Kidney (tissue), 14 donors: Measurements from ENCODE around the gene OTULIN. TPM values are rescaled to one million over a fixed set of nuclear protein-coding genes. Genes with fewer than 3 reads are reported as not detected.

Experiments used
- DNase-seq, 5 donors: peaks; one replicate each; pipeline ENCODE4 v3.0.0-alpha.2; 2013 to 2020
- FAIRE-seq: peaks from 2 replicates; lab custom pipeline; 2012; peaks lifted over from hg19 to GRCh38; lab: Jason Lieb, UNC
- H3K27ac ChIP-seq, 2 donors: one replicate each; pipeline ENCODE4 v1.7.0; 2013; ENCODE audit warnings: low read depth in 2 of 2, low read length in 2 of 2, inconsistent platforms in 1 of 2
- H3K27me3 ChIP-seq: one replicate; pipeline ENCODE4 v1.7.1; 2013; ENCODE audit warnings: low read length, inconsistent platforms; ENCODE audit not compliant: control insufficient read depth, insufficient read depth
- H3K36me3 ChIP-seq, 3 donors: one replicate each; pipeline versions ENCODE4 v1.7.0 to v1.7.1; 2013; ENCODE audit warnings: low read length in 3 of 3, control low read depth in 1 of 3, inconsistent platforms in 1 of 3; ENCODE audit not compliant: insufficient read depth in 3 of 3, control insufficient read depth in 2 of 3
- H3K4me1 ChIP-seq, 3 donors: one replicate each; pipeline versions ENCODE4 v1.7.0 to v1.7.1; 2013; ENCODE audit warnings: low read length in 3 of 3, inconsistent platforms in 1 of 3, low read depth in 1 of 3; ENCODE audit not compliant: control insufficient read depth in 2 of 3, insufficient read depth in 2 of 3
- H3K4me3 ChIP-seq, 3 donors: one replicate each; pipeline versions ENCODE4 v1.7.0 to v1.8.1; 2013; ENCODE audit warnings: low read length in 3 of 3, control low read depth in 1 of 3, inconsistent platforms in 1 of 3
- H3K9ac ChIP-seq, 3 donors: one replicate each; pipeline versions ENCODE4 v1.7.0 to v1.7.1; 2013; ENCODE audit warnings: low read length in 3 of 3, control low read depth in 1 of 3, inconsistent platforms in 1 of 3
- H3K9me3 ChIP-seq, 3 donors: one replicate each; pipeline versions ENCODE4 v1.7.0 to v1.7.1; 2013; ENCODE audit warnings: low read length in 3 of 3, control low read depth in 1 of 3, inconsistent platforms in 1 of 3; ENCODE audit not compliant: control insufficient read depth in 2 of 3, insufficient read depth in 1 of 3
- intact Hi-C: fragments of 100-400 bp; cut with DNase I; formaldehyde crosslinking; loops from one replicate; pipeline ENCODE4 v1.11.1; 2022
- polyA plus RNA-seq: library from polyadenylated mRNA; stranded (reverse); fragments of 350-450 nt; fragmentation: Illumina TruSeq; extraction: RNeasy Lipid Tissue Mini Kit (QIAGEN cat#74804); gene quantifications from one replicate; pipeline ENCODE4 v1.2.3, GENCODE V29; 2014; ENCODE audit warnings: low read depth, low replicate concordance; ENCODE audit not compliant: insufficient read depth
- total RNA-seq: library from RNA; stranded (reverse); fragmentation: NEBNext Ultra II Directional; extraction: Animal tissue kit (Norgen Biotek cat#: 25700); gene quantifications from one replicate; pipeline ENCODE4 v1.2.1, GENCODE V29; 2021
- TF ChIP-seq, protein P1 (sequence below): IDR thresholded peaks from 3 replicates; pipeline ENCODE4 v1.5.1; 2012; ENCODE audit warnings: mild to moderate bottlenecking, moderate library complexity, borderline replicate concordance; ENCODE audit not compliant: insufficient read depth; ENCODE audit errors: extremely low read depth
- donor health status: control.
- donor health status: control.
- donor health status: control.
- donor health status: control.
- donor health status: control.
- donor health status: DM: yes; HTN: yes; CAD: no.
- donor health status: Normal renal cell carcinoma (clear cell type).

OTULIN gene
- total and polyA plus RNA-seq, 2 donors from 2014 or later, result 9.0 to 28.4 TPM

DNA sequence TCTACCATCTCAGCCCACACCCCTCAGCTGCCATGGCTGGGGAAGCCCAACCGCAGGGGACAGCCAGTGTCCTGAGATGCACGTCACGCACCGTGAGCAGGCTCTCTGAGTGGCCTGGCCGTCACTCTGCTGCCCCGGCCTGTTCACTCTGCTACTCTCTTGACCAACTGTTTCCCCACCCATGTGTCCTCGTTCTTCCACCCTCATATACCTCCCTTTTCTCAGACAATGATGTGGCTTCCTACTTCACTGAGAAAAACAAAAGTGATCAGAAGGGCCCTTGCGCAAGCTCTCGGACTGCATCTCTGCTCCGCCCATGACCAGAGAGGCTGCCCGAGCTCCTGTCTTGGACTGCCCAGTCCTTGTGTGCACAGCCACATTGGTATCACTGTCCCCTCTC is 47.6 kb downstream of the OTULIN start:
- Histone ChIP-seq H3K27me3 (no peaks in the 10 kb centered on the region), H3K9me3 (no peaks in the 10 kb centered on the region), H3K9ac (no peak overlapping the region), H3K4me3 (no peak overlapping the region), H3K27ac (no peak overlapping the region), H3K4me1 (peaks cover 0 to 4% (median 0%) of the 10 kb centered on the region in 3 donors), H3K36me3 (peaks cover 0 to 48% (median 26%) of the 10 kb centered on the region in 3 donors)
- FAIRE-seq (no peak), DNase-seq (no peak)
- intact Hi-C loops, result no loop called here
- TF ChIP-seq, protein P1, sequence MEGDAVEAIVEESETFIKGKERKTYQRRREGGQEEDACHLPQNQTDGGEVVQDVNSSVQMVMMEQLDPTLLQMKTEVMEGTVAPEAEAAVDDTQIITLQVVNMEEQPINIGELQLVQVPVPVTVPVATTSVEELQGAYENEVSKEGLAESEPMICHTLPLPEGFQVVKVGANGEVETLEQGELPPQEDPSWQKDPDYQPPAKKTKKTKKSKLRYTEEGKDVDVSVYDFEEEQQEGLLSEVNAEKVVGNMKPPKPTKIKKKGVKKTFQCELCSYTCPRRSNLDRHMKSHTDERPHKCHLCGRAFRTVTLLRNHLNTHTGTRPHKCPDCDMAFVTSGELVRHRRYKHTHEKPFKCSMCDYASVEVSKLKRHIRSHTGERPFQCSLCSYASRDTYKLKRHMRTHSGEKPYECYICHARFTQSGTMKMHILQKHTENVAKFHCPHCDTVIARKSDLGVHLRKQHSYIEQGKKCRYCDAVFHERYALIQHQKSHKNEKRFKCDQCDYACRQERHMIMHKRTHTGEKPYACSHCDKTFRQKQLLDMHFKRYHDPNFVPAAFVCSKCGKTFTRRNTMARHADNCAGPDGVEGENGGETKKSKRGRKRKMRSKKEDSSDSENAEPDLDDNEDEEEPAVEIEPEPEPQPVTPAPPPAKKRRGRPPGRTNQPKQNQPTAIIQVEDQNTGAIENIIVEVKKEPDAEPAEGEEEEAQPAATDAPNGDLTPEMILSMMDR, result no peak

DNA sequence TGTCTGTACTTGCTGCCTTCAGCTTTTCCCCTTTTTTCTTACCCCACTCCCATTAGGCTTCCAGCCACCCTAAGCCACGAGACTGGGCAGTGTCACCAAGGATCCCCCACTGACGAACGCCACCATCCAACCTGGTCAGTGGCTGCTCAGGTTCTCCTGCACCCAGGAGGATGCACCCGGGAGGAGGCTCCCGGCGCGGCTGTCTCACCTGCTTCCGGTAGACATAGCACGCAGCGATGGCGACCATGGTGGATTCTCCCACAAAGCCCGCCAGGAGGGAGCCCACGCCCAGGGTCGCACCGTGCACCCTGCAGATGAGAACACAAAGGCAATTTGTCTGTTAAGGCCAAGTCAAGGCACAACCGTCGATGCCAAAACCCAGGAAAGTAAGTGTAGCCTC is 48.1 kb downstream of the OTULIN start:
- Histone ChIP-seq H3K36me3 (peaks cover 0 to 48% (median 26%) of the 10 kb centered on the region in 3 donors), H3K4me3 (no peak overlapping the region), H3K27ac (no peak overlapping the region), H3K9ac (no peak overlapping the region), H3K4me1 (peaks cover 0 to 9% (median 0%) of the 10 kb centered on the region in 3 donors), H3K27me3 (no peaks in the 10 kb centered on the region), H3K9me3 (no peaks in the 10 kb centered on the region)
- intact Hi-C loops, result no loop called here
- DNase-seq (no peak), FAIRE-seq (no peak)
- TF ChIP-seq, protein P1, result no peak

DNA sequence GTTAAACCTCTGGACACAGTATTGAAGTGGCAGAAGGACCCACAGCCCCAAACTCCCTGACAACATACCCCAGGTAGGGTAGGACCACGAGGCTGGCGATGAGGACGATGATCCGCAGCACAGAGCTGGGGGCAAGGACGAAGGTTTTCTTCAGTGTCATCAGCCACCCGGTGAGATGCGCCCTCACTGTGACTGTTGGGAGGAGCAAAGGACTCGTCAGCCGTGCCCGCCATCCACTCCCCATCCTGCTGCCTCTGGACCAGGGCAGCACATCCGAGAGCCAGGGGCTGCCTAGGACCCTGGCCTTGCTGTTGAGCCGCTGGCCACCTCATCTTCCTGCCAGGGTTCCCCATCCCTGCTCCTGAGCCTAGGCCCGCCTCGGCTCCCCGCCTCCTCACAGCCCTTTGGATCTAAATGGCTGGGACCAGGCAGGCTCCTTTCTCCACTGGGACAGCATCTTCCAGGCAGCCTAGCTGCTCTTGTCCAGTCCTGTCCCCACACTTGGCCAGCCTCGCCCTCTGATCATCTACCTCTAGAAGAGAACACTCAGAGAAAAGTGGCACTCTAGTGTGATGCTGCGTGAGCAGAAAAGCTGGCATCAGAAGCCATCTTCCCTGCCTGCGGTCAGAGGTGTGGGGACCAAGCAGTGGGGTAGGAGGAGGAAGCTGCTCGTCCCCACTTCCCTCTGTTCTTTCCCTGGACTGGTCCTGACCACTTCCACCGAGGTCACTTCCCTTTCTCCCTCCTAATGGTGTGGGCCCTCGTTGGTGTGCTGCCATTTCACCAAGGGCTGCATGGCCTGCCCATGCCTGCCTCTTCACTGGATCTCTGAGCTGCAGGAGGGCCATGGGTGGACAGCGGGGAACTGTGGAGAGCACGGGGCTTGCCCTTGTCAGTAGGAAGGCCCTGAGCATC is 49.2 kb downstream of the OTULIN start:
- Histone ChIP-seq H3K9me3 (no peaks in the 10 kb centered on the region), H3K9ac (no peak overlapping the region), H3K36me3 (peaks cover 0 to 48% (median 24%) of the 10 kb centered on the region in 3 donors), H3K27ac (no peak overlapping the region), H3K4me3 (no peak overlapping the region), H3K4me1 (peaks cover 0 to 9% (median 0%) of the 10 kb centered on the region in 3 donors), H3K27me3 (no peaks in the 10 kb centered on the region)
- DNase-seq, result no peak
- TF ChIP-seq, protein P1, result no peak
- no peak for FAIRE-seq
- intact Hi-C loops, result no loop called here
